GM19324 (cell line): ENCODE results near the gene NFIL3.

Experiments used
- ATAC-seq: cut with Tn5 transposase; IDR thresholded peaks from one replicate; pipeline ENCODE4 v1.9.1; 2021; ENCODE audit warnings: mild to moderate bottlenecking, moderate library complexity; ENCODE audit not compliant: unreplicated experiment, low FRiP score

Gene NFIL3

GRCh38 chr9:91361291-91362050 lies 62.2 kb downstream of the NFIL3 start, which contains the start of gene AUH:
TSS of gene AUH (minus strand) at chr9:91361918. CDS start at chr9:91361889, 29 bp downstream.
- peak; percentile 88 for ATAC-seq

- ATAC-seq, result no peak
These were observed 62.9 kb downstream of the NFIL3 start for GRCh38 chr9:91360551-91361290.

- ATAC-seq, result no peak
These were observed 63.7 kb downstream of the NFIL3 start for GRCh38 chr9:91359734-91360470.

- ATAC-seq, result no peak
These were observed 64.5 kb downstream of the NFIL3 start for GRCh38 chr9:91359083-91359482.
